OCI-LY1 (cell line): ENCODE results near the gene MGAT5B.

Experiments
- H2AFZ ChIP-seq: fragments of 200-600 bp; sonication (generic), shearing (Covaris generic); 2 replicates; pipeline ENCODE4 v1.6.0; 2014; ENCODE audit warnings: antibody characterized with exemption, mild to moderate bottlenecking, low read length
- H3F3A ChIP-seq: fragments of 200-600 bp; sonication (generic), shearing (Covaris generic); 2 replicates; pipeline ENCODE4 v1.6.0; 2014; ENCODE audit warnings: mild to moderate bottlenecking, antibody characterized with exemption, low read length, moderate library complexity; ENCODE audit not compliant: insufficient read depth
- H3K27ac ChIP-seq: fragments of 200-600 bp; sonication (generic); 2 replicates; pipeline ENCODE4 v1.5.1; 2014; ENCODE audit warnings: low read length, mixed run types, mild to moderate bottlenecking, low read depth; ENCODE audit not compliant: poor library complexity, severe bottlenecking
- H3K27me3 ChIP-seq: fragments of 200-600 bp; sonication (generic); 2 replicates; pipeline ENCODE4 v1.6.0; 2014; ENCODE audit warnings: antibody characterized with exemption, mild to moderate bottlenecking, low read length, moderate library complexity; ENCODE audit not compliant: insufficient read depth
- H3K36me3 ChIP-seq: fragments of 200-600 bp; sonication (generic); 2 replicates; pipeline ENCODE4 v1.6.1; 2014; ENCODE audit warnings: mild to moderate bottlenecking, antibody characterized with exemption, low read length, moderate library complexity, mixed read lengths; ENCODE audit not compliant: insufficient read depth
- H3K4me1 ChIP-seq: fragments of 200-600 bp; sonication (generic); 2 replicates; pipeline ENCODE4 v1.5.1; 2014; ENCODE audit warnings: mild to moderate bottlenecking, low read length, moderate library complexity; ENCODE audit not compliant: insufficient read depth, severe bottlenecking
- H3K4me2 ChIP-seq: fragments of 200-600 bp; sonication (generic), shearing (Covaris generic); 2 replicates; pipeline ENCODE4 v1.6.1; 2014; ENCODE audit warnings: low read length
- H3K4me3 ChIP-seq: fragments of 200-600 bp; sonication (generic); 2 replicates; pipeline ENCODE4 v1.5.1; 2014; ENCODE audit warnings: low read length, low read depth, mild to moderate bottlenecking, mixed read lengths; ENCODE audit not compliant: poor library complexity, severe bottlenecking
- H3K79me2 ChIP-seq: fragments of 200-600 bp; shearing (Covaris generic); 2 replicates; pipeline ENCODE4 v1.6.1; 2016; ENCODE audit warnings: mixed run types, low read length, mixed read lengths; ENCODE audit not compliant: insufficient read depth
- H3K9ac ChIP-seq: fragments of 200-600 bp; sonication (generic), shearing (Covaris generic); 2 replicates; pipeline ENCODE4 v1.6.1; 2014; ENCODE audit warnings: mild to moderate bottlenecking, low read length, mixed read lengths
- H3K9me2 ChIP-seq: fragments of 200-600 bp; sonication (generic), shearing (Covaris generic); 2 replicates; pipeline ENCODE4 v1.6.1; 2014; ENCODE audit warnings: low read depth, mild to moderate bottlenecking, low read length, mixed read lengths
- H3K9me3 ChIP-seq: fragments of 200-600 bp; shearing (Covaris generic); 2 replicates; pipeline ENCODE4 v1.6.1; 2014; ENCODE audit warnings: low read length, mixed read lengths
- H4K20me1 ChIP-seq: fragments of 200-600 bp; sonication (generic), shearing (Covaris generic); 2 replicates; pipeline ENCODE4 v1.6.0; 2016; ENCODE audit warnings: mild to moderate bottlenecking, low read length; ENCODE audit not compliant: insufficient read depth
- EZH2 ChIP-seq: fragments of 200-600 bp; sonication (generic), shearing (Covaris generic); IDR thresholded peaks from 2 replicates; pipeline ENCODE4 v1.8.0; 2017; ENCODE audit warnings: borderline replicate concordance, mixed run types, mild to moderate bottlenecking, antibody characterized with exemption, low read length, moderate library complexity, mixed read lengths
- TF ChIP-seq, protein P1 (sequence below): fragments of 200-600 bp; sonication (generic), shearing (Covaris generic); IDR thresholded peaks from 2 replicates; pipeline ENCODE4 v1.5.1; 2017; ENCODE audit warnings: mild to moderate bottlenecking, antibody characterized with exemption, low read length, moderate library complexity, mixed read lengths

The MGAT5B gene

DNA sequence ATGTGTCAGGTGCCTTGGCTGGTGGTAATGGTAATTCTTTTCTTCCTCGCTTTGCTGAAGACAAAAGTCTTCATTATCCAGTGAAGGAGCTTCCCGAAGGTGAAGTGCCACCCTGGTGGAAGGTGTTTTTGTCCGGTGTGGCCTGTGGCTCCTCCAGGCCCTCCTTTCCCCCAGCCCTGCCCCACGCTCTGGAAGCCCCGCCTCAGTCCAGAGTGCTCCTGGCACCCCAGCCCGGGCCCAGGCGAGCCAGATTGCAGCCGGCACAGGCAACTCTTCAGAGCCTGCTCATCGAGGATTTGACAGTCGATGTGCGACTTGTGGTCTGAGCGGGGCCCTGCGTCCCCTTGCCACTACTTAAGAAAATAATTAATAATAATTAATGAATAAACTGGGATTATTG lies 93.7 kb downstream of the MGAT5B start:
- H3K27ac ChIP-seq: no peak overlapping the region
- no peaks in the 10 kb centered on the region for H3K9me3 ChIP-seq
- no peaks in the 10 kb centered on the region for H3K9me2 ChIP-seq
- H3K79me2 ChIP-seq: peaks cover 11% of the 10 kb centered on the region; the same call in 1 of the 2 replicates
- H3K4me2 ChIP-seq: no peak overlapping the region
- H3K27me3 ChIP-seq: no peaks in the 10 kb centered on the region
- no peak overlapping the region for H3K4me3 ChIP-seq
- no peak overlapping the region for H3K9ac ChIP-seq
- 0 out of 2 replicates have a peak, but pooled peaks cover 3% of the 10 kb centered on the region for H3F3A ChIP-seq
- H4K20me1 ChIP-seq: no peaks in the 10 kb centered on the region
- peaks cover 66% of the 10 kb centered on the region for H3K36me3 ChIP-seq
- TF ChIP-seq EZH2: no peak
- TF ChIP-seq, protein P1, sequence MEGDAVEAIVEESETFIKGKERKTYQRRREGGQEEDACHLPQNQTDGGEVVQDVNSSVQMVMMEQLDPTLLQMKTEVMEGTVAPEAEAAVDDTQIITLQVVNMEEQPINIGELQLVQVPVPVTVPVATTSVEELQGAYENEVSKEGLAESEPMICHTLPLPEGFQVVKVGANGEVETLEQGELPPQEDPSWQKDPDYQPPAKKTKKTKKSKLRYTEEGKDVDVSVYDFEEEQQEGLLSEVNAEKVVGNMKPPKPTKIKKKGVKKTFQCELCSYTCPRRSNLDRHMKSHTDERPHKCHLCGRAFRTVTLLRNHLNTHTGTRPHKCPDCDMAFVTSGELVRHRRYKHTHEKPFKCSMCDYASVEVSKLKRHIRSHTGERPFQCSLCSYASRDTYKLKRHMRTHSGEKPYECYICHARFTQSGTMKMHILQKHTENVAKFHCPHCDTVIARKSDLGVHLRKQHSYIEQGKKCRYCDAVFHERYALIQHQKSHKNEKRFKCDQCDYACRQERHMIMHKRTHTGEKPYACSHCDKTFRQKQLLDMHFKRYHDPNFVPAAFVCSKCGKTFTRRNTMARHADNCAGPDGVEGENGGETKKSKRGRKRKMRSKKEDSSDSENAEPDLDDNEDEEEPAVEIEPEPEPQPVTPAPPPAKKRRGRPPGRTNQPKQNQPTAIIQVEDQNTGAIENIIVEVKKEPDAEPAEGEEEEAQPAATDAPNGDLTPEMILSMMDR: no peak
- peaks cover 56% of the 10 kb centered on the region for H3K4me1 ChIP-seq
- H2AFZ ChIP-seq: no peak overlapping the region

DNA sequence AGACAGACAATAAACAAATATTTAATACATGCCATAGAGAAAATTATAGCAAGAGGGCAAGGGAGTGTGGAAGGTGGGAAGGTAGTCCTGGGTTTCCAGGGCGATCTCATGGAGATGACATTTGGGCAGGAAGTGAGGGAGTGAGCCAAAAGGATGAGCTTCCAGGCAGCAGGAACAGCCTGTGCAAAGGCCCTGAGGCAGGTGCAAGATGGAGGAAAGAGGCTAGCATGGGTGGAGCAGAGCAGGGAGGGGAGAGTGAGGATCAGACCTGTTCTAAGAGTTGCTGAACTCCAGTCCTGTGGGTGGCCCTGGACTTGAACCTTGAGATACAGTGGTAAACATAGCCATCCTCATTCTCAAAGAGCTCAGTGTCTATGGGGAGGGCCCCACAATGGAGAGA lies 94.7 kb downstream of the MGAT5B start:
- H3K79me2 ChIP-seq: peaks cover 21% of the 10 kb centered on the region

GRCh38 chr17:76966016-76966415 lies 97.8 kb downstream of the MGAT5B start:
- Histone ChIP-seq H3K9ac (peak overlapping the region; percentile 97; the same call in 1 of the 2 replicates), H3K9me2 (no peaks in the 10 kb centered on the region), H3K36me3 (peaks cover 78% of the 10 kb centered on the region), H3K79me2 (peaks cover 31% of the 10 kb centered on the region), H3K4me3 (peak overlapping the region; percentile 97), H3K4me1 (peaks cover 45% of the 10 kb centered on the region), H3K27me3 (no peaks in the 10 kb centered on the region), H3F3A (no peaks in the 10 kb centered on the region), H2AFZ (no peak overlapping the region), H4K20me1 (no peaks in the 10 kb centered on the region), H3K9me3 (0 out of 2 replicates have a peak, but pooled peaks cover 1% of the 10 kb centered on the region), H3K27ac (peak overlapping the region; percentile 96), H3K4me2 (peak overlapping the region; percentile 89)
- TF ChIP-seq EZH2: no peak
- TF ChIP-seq, protein P1: no peak

More for the DNA sequence above, 94.7 kb downstream of the MGAT5B start:
- Histone ChIP-seq H3K27me3 (no peaks in the 10 kb centered on the region), H2AFZ (no peak overlapping the region), H3K4me2 (no peak overlapping the region), H3K36me3 (peaks cover 76% of the 10 kb centered on the region), H3K27ac (no peak overlapping the region), H3F3A (0 out of 2 replicates have a peak, but pooled peaks cover 3% of the 10 kb centered on the region), H3K9me2 (no peaks in the 10 kb centered on the region), H3K9me3 (no peaks in the 10 kb centered on the region), H3K9ac (no peak overlapping the region), H3K4me1 (peaks cover 56% of the 10 kb centered on the region), H3K4me3 (no peak overlapping the region), H4K20me1 (no peaks in the 10 kb centered on the region)
- TF ChIP-seq EZH2: no peak
- TF ChIP-seq, protein P1: no peak
